Central memory CD8-positive, alpha-beta T cell (primary cell): ENCODE data around the gene DENND2A.

Source experiments
- ATAC-seq: fragments of 150-1000 bp; cut with Tn5 transposase; replicated peaks from 2 replicates; pipeline ENCODE4 v1.10.0; 2022; ENCODE audit warnings: mild to moderate bottlenecking, moderate FRiP score, moderate number of reproducible peaks; ENCODE audit not compliant: poor library complexity, severe bottlenecking; ENCODE audit errors: extremely low read depth
- DNase-seq, 2 donors: peaks; one replicate each; pipeline ENCODE4 v3.0.0; 2021; ENCODE audit warnings: low spot score in 2 of 2
- H3K27ac Mint-ChIP-seq: one replicate; pipeline ENCODE4 v1.8.0; 2022; ENCODE audit warnings: low read depth, mild to moderate bottlenecking, moderate library complexity, mixed read lengths
- H3K27me3 Mint-ChIP-seq: one replicate; pipeline ENCODE4 v1.8.0; 2022; ENCODE audit warnings: mixed read lengths
- H3K36me3 Mint-ChIP-seq: one replicate; pipeline ENCODE4 v1.8.0; 2022; ENCODE audit warnings: mild to moderate bottlenecking, moderate library complexity, mixed read lengths; ENCODE audit not compliant: insufficient read depth
- H3K4me1 Mint-ChIP-seq: one replicate; pipeline ENCODE4 v1.8.0; 2022; ENCODE audit warnings: mixed read lengths
- H3K4me3 Mint-ChIP-seq: one replicate; pipeline ENCODE4 v1.8.0; 2022; ENCODE audit warnings: mild to moderate bottlenecking, moderate library complexity, mixed read lengths
- H3K9me3 Mint-ChIP-seq: one replicate; pipeline ENCODE4 v1.8.0; 2022; ENCODE audit warnings: mixed read lengths

Gene DENND2A

DNA sequence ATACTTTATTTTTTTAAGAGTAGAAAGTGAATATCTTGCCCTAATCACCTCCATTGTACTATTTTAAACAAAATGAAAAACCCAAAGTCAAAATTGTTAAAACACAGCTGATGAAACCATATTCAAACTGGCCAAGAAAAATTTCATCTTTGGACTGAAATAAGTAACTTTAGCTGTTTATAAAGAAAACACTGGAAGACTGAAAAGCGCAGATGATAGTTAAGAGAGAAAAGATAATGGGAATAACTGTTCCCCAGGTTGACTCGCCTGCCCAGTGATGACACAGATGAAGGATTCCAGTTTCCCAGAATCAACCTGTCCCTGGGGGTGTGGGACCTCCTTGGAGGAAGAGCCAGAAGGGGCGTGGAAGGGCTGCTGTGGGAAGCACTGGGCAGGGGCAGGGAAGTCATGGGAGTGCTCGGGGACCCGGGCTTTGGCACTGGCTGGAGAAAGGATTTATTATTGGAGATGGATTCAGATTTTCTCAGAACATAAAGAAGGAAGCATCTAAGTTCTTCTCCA is 43.1 kb downstream of the DENND2A start:
- Mint-ChIP-seq H3K4me3 (no peak overlapping the region), H3K36me3 (peaks cover 1% of the 10 kb centered on the region), H3K4me1 (peaks cover 11% of the 10 kb centered on the region)

DNA sequence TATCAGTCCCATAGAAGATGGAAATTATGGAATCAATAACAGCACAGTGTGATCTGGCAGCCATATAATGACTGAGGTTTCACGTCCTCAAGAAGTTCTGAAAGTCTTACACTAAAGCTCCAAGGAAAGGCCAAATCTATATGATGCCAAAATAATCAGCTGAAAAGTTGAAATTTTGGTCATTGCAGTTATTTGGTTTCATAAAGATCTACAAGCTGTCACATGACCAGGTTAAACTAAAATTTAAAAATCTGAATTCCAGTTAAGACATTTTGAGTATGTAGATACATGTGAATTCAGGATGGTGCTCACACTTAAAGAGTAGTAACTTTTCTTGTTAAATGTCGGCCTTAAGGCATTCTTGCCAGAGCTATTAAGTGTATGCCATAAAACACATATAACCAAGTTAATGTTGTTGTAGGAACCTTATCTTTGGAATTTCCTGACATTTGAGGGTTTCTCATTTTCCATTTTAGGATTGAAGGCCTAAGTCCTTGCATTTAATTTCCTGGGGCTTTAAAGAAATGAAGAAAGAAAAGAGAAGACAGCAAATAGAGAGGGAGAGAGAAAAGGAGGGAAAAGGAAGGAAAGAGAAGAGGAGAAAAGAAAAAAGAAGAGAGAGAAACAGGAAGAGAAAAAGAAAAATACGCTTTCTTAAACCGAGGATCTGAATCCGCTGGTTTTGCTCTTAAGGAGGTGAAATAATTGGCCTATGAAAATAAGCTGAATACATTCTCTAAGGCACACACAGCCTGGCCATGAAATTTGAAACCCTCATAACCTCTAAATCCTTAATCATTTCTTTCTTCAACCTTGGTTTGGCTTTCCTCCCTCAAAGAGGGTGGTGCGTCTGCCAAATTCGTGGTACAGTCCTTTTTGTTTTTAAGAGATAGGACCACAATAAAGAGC is 43.8 kb downstream of the DENND2A start:
- H3K27ac Mint-ChIP-seq, result no peak overlapping the region

More for the DNA sequence above, 43.1 kb downstream of the DENND2A start:
- Mint-ChIP-seq H3K9me3 (no peaks in the 10 kb centered on the region), H3K27me3 (peaks cover 60% of the 10 kb centered on the region), H3K27ac (no peak overlapping the region)
- no peak for ATAC-seq
- DNase-seq, result no peak

DNA sequence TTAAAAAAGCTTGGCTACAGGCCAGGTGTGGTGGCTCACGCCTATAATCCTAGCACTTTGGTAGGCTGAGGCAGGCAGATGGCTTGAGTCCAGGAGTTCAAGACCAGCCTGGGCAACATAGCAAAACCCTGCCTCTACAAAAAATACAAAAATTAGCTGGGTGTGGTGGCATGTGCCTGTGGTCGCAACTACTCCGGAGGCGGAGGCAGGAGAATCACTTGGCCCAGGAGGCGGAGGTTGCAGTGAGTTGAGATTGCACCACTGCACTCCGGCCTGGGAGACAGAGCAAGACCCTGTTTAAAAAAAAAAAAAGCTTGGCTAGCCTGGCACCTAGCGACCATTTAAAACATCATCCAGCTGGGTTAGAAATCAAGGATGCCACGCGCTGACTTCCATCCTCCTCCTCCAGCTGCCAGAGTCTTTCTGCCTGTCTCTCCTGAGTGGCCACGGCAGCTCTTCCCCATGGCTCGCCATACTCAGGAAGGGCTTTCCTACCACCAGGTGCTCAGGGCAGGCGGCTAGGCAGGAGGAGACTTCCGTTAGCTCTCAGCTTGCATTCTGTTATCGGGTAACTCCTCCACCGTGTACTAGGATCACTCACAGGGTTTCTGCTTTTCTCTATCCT is 45.0 kb downstream of the DENND2A start:
- Mint-ChIP-seq H3K36me3 (peaks cover 1% of the 10 kb centered on the region), H3K27me3 (peaks cover 46% of the 10 kb centered on the region), H3K27ac (no peak overlapping the region), H3K4me1 (peaks cover 11% of the 10 kb centered on the region), H3K4me3 (no peak overlapping the region), H3K9me3 (no peaks in the 10 kb centered on the region)
- no peak for ATAC-seq
- DNase-seq, result no peak

More for the DNA sequence above, 43.8 kb downstream of the DENND2A start:
- Mint-ChIP-seq H3K9me3 (no peaks in the 10 kb centered on the region), H3K36me3 (peaks cover 1% of the 10 kb centered on the region), H3K4me3 (no peak overlapping the region), H3K27me3 (peaks cover 53% of the 10 kb centered on the region), H3K4me1 (peaks cover 11% of the 10 kb centered on the region)
- no peak for ATAC-seq
- DNase-seq, result no peak

DNA sequence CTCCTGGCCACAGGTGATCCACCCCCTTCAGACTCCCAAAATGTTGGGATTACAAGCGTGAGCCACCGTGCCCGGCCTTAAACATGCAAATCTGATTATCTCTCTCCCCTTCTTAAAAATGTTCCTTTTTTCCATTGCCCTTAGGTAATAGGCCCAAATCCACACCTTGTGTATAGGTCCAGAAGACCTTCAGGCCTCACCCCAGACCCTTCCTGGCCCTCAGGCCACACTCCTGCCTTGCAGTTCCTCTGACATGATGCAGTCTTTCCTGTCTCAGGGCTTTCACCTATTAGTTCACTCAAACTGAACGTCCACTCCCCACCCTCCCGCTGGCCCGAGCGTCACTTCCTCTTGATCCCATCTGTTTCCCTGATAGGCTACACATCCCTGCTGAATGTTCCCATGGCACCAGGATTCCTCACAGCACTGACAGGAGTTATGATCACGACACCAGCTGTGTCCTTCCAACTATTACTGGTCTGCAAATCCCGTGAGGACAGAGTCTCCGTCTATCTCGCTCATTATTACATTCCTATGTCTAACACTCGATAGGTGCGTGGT is 46.4 kb downstream of the DENND2A start:
- H3K27me3 Mint-ChIP-seq, result peaks cover 37% of the 10 kb centered on the region
- peaks cover 1% of the 10 kb centered on the region for H3K36me3 Mint-ChIP-seq
- H3K9me3 Mint-ChIP-seq, result no peaks in the 10 kb centered on the region
- no peak overlapping the region for H3K4me3 Mint-ChIP-seq
- no peak overlapping the region for H3K27ac Mint-ChIP-seq
- H3K4me1 Mint-ChIP-seq, result peaks cover 11% of the 10 kb centered on the region
- no peak for DNase-seq
- ATAC-seq, result no peak

DNA sequence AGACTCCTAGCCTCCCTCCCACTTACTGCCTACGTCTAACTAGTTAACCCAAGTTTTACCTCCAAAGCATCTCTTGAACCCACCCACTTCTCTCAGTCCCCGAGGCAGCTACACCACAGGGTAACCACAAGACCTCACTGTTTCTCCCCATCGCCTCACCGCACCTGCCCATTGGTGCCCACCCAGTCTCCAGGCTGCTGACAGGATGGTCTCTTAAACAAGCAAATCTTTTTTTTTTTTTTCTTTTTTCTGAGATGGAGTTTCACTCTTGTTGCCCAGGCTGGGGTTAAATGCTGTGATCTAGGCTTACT is 47.0 kb downstream of the DENND2A start:
- no peaks in the 10 kb centered on the region for H3K9me3 Mint-ChIP-seq
- H3K4me1 Mint-ChIP-seq, result peaks cover 11% of the 10 kb centered on the region
- ATAC-seq, result no peak
- DNase-seq, result no peak
- no peak overlapping the region for H3K27ac Mint-ChIP-seq
- peaks cover 1% of the 10 kb centered on the region for H3K36me3 Mint-ChIP-seq
- H3K27me3 Mint-ChIP-seq, result peaks cover 37% of the 10 kb centered on the region
- H3K4me3 Mint-ChIP-seq, result no peak overlapping the region

DNA sequence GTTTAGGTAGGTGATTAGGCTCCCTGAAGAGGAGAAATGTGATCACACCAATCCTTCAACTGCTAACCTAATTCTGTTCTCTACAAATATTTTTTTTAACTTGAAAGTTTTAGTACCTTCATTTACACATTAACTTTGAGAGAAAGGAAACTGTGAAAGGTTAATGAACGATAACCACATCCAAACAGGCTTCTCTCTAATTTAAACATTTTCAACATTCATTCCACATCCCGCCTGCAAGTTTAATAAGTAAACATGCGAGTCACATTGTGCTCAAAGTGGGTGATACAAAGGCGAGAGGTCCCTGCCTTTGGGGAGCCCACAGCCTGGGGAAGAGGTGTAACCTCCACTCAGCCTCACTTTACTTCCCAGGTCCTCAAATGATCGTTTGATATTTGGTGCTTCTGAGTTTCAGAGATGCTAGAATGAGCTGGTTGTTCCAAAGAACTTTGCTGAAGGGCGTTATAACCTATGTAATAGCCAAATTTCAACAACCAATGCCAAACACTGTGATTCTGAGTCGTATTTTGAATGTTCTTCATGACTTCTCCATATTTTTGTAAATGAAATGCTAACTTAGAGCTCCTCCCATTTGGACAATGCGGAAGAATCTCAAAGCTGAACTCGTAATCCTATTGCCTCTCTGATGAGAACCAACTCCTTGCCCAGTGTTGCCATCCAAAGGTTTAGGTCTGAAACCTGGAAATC is 47.5 kb downstream of the DENND2A start:
- Mint-ChIP-seq H3K27me3 (peaks cover 37% of the 10 kb centered on the region), H3K27ac (no peak overlapping the region), H3K4me3 (no peak overlapping the region), H3K4me1 (peaks cover 11% of the 10 kb centered on the region), H3K36me3 (peaks cover 1% of the 10 kb centered on the region), H3K9me3 (no peaks in the 10 kb centered on the region)
- DNase-seq (no peak), ATAC-seq (no peak)

DNA sequence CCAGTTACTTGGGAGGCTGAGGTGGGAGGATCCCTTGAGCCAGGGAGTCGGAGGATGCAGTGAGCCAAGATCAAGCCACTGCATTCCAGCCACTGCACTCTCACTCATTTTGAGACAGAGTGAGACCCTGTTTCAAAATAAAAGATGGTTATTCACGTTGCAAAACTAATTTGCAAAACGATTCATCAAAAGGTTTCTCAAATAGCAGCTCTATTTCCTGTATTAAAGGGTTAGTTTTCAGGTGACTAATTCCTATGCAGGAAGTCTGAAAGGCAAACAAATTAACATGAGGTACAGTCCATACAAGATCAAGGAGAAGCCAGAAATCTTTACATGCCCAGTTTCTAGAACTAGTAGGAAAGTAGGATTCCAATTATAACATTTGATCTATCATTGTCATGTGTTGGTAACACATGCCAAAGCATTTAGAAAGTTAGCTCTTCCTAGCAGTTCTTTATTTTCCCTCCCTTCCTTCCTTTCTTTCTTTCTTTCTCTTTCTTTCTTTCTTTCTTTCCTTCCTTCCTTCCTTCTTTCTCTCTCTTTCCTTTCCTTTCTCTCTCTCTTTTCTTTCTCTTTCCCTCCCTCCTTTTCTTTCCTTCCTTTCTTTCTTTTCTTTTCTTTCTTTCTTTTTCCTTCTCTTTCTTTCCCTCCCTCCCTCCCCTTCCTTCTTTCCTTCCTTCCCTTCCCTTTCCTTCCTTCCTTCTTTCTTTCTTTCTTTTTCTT is 49.3 kb downstream of the DENND2A start:
- Mint-ChIP-seq H3K4me3 (no peak overlapping the region), H3K36me3 (peaks cover 1% of the 10 kb centered on the region), H3K4me1 (peaks cover 11% of the 10 kb centered on the region), H3K27ac (no peak overlapping the region), H3K9me3 (no peaks in the 10 kb centered on the region), H3K27me3 (peaks cover 33% of the 10 kb centered on the region)
- no peak for DNase-seq
- no peak for ATAC-seq

DNA sequence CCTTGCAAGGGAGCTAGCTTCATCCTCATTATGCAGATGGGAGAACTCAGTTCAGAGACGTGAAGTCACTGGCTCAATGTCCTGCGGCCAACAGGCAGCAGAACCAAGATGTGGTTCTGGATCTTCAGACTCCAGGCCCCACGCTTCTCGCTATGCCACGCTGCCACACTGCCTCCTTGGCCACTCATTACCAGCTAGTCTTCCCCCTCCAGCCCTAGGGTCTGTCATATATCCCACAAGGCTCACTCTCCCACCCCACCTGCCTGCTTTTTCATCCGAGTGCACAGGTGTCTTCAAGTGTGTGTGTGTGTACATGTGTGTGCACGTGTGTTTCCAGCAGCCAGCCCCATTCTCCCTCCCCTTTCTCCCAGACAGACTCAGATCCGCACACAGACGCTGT is 53.4 kb downstream of the DENND2A start:
- no peaks in the 10 kb centered on the region for H3K36me3 Mint-ChIP-seq
- H3K4me1 Mint-ChIP-seq, result no peaks in the 10 kb centered on the region
- DNase-seq (no peak), ATAC-seq (no peak)
- H3K27ac Mint-ChIP-seq, result no peak overlapping the region
- H3K4me3 Mint-ChIP-seq, result no peak overlapping the region
- H3K27me3 Mint-ChIP-seq, result peaks cover 25% of the 10 kb centered on the region
- H3K9me3 Mint-ChIP-seq, result no peaks in the 10 kb centered on the region

DNA sequence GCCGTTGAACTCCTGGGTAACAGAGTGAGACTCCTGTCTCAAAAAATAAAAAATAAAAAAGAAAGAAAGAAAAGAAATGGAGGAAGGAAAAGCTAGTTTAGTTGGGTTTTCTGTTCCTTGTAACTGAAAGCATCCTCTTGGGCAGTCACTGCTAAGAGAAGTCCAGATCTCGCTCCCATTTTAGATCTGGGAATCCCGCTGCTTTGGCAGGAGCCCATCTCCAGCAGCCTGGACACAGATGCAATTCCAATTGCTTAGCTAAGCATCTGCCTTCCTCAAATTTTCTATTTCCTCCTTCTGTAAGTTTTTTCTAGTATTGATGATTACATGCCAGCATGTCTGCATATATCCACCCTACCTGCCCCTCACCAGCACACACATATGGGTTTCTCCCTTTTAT is 54.1 kb downstream of the DENND2A start:
- Mint-ChIP-seq H3K36me3 (no peaks in the 10 kb centered on the region), H3K27ac (no peak overlapping the region), H3K4me1 (no peaks in the 10 kb centered on the region), H3K9me3 (no peaks in the 10 kb centered on the region), H3K27me3 (peaks cover 25% of the 10 kb centered on the region), H3K4me3 (no peak overlapping the region)
- no peak for ATAC-seq
- no peak for DNase-seq

DNA sequence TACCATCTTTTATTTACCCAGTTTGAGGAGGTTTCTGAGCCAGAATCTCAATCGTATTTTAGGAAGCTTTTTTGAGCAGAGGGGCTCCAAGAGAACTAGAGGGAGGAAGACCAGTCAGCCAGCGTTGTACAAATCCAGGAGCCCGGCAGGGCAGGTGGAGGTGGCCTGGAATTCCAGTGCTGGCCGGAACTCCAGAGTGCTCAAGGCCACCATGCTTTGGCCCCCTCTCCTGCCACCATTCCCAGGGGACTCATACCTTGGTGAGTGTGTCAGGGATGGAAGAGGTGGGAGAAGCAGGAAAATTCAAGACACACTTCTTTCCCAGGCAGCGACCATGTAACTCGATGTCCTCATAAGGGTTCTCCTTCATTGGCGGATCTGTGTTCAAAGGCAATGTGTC is 55.3 kb downstream of the DENND2A start:
- H3K27me3 Mint-ChIP-seq, result peaks cover 25% of the 10 kb centered on the region
- no peak overlapping the region for H3K4me3 Mint-ChIP-seq
- H3K4me1 Mint-ChIP-seq, result no peaks in the 10 kb centered on the region
- ATAC-seq (no peak), DNase-seq (no peak)
- H3K9me3 Mint-ChIP-seq, result no peaks in the 10 kb centered on the region
- no peaks in the 10 kb centered on the region for H3K36me3 Mint-ChIP-seq
- no peak overlapping the region for H3K27ac Mint-ChIP-seq

DNA sequence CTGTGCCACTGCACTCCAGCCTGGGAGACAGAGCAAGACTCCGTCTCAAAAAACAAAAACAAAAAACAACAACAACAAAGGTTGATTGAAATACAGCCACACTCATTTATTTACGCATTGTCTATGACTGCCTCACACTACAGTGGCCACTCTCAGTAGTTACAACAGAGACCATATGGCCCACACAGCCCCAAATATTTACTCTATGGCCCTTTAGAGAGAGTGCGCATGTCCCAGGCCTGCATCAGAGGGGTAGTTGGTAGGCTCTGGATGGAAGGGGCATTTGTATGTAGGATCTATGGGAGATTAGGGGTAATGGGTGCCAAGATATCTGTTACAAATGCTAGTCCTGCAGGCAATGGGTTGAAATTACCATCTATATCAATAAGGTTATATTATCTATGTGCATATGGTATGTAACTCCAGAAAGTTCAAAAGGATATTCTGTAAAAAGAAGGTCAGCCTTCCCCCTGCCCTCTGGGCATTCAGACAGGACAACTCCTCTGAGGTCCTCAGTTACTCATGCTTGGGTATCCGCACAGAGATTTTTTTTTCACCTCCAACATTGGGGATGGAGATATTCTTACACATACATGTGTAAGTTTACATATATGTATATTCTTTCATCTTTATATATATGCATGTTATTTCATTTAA is 56.3 kb downstream of the DENND2A start:
- DNase-seq, result no peak
- no peaks in the 10 kb centered on the region for H3K36me3 Mint-ChIP-seq
- H3K27me3 Mint-ChIP-seq, result peaks cover 25% of the 10 kb centered on the region
- H3K9me3 Mint-ChIP-seq, result no peaks in the 10 kb centered on the region
- no peak overlapping the region for H3K4me3 Mint-ChIP-seq
- no peaks in the 10 kb centered on the region for H3K4me1 Mint-ChIP-seq
- H3K27ac Mint-ChIP-seq, result no peak overlapping the region
- no peak for ATAC-seq
